WI38 (cell line): ENCODE data around the gene CELF1.

Experiments used
- H3K4me3 ChIP-seq: 2 replicates; pipeline ENCODE4 v1.5.1; 2011; ENCODE audit warnings: low read depth, mild to moderate bottlenecking, control low read depth, low read length
- TF ChIP-seq, protein P1 (sequence below): IDR thresholded peaks from 2 replicates; pipeline ENCODE4 v1.5.1; 2012; ENCODE audit warnings: low read depth, mild to moderate bottlenecking, control low read depth, low read length

The CELF1 gene

DNA sequence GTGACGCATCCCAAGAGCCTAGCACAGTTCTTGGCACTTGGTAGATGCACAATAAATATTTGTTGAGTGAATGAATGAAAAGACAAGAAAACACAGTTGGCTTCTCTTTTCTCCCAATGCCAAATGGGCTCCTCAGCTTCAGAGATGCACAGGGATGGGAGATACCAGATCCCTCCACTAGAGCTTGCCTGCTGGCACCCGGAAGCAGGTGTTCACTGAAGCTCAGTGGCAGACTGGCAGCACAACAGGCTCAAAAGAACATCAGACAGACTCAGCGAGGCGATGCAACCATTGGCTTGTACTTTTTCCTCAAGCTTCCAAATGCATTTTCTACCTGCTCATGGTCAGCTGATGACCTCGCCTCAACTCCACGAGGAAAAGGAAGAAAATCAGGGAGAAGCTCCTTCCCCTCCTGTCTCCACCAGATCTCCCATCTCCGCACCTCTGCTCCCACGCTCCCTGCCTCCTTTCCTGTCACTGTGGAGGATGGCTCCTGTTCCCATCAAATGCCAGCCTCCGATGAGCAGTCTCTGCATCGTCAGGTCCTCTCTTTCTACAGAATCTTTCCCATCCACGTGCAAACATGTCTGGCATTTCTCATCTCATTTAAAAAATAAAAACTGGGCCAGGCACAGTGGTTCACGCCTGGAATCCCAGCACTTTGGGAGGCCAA lies 109.8 kb downstream of the CELF1 start:
- H3K4me3 ChIP-seq = no peak overlapping the region
- TF ChIP-seq, protein P1, sequence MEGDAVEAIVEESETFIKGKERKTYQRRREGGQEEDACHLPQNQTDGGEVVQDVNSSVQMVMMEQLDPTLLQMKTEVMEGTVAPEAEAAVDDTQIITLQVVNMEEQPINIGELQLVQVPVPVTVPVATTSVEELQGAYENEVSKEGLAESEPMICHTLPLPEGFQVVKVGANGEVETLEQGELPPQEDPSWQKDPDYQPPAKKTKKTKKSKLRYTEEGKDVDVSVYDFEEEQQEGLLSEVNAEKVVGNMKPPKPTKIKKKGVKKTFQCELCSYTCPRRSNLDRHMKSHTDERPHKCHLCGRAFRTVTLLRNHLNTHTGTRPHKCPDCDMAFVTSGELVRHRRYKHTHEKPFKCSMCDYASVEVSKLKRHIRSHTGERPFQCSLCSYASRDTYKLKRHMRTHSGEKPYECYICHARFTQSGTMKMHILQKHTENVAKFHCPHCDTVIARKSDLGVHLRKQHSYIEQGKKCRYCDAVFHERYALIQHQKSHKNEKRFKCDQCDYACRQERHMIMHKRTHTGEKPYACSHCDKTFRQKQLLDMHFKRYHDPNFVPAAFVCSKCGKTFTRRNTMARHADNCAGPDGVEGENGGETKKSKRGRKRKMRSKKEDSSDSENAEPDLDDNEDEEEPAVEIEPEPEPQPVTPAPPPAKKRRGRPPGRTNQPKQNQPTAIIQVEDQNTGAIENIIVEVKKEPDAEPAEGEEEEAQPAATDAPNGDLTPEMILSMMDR = no peak

GRCh38 chr11:47442514-47442913 lies 110.4 kb downstream of the CELF1 start:
- H3K4me3 ChIP-seq = no peak overlapping the region
- TF ChIP-seq, protein P1 = no peak

DNA sequence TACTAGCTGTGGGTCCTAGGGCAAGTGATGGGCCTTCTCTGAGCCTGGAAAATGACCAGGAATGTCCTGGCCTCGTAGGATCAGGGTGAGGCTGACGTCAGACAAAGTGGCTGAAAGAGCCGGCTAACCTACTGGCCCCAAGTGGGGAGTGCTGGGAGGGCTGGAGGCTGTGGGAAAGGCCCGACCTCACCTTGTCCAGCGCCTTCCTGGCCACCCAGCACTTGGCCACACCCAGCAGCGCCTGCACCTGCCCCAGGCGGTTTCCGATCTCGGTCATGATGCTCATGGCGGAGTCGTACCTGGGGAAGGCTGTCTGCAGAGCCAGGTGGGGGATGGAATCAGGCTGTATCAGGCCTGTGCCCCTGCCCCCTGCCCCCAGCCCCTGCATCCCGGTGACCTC lies 111.5 kb downstream of the CELF1 start:
- TF ChIP-seq, protein P1 = no peak
- no peak overlapping the region for H3K4me3 ChIP-seq

- no peak overlapping the region for H3K4me3 ChIP-seq
- TF ChIP-seq, protein P1 = no peak
These were observed 112.9 kb downstream of the CELF1 start for GRCh38 chr11:47440054-47440476.

- TF ChIP-seq, protein P1 = no peak
- no peak overlapping the region for H3K4me3 ChIP-seq
These were observed 114.2 kb downstream of the CELF1 start for GRCh38 chr11:47438721-47439120.

DNA sequence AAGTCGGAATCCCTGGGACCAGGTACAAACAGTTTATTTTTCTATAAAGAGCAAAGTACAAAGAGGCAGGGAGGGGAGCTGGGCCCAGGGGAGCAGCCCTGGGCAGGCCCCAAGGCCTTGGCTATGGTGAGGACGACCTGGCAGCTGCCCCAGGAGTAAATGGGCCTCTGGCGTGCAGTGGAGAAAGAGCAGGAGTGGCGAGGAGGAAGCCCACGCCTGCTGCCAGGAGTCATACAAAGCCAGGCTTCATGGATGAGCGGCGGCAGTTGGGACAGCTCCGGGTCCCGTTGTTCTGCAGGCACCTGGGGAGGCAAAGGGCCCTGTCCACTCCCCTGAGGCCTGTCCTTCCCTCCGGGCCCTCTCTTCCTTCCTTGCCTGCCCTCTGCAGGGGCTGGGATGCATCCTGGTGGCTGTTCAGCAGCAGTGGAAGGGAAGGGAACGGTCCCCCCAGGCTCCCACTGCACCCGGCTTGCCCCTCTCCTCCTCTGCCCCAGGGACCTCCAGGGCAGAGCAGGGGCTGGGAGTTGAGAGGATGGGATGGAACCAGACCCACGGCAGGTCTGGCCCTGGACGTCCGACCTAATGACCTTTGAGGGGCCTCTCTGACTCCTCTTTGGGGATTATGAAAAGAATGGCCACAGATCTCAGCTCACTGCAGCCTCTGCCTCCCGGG lies 115.0 kb downstream of the CELF1 start:
- no peak overlapping the region for H3K4me3 ChIP-seq
- TF ChIP-seq, protein P1 = no peak

DNA sequence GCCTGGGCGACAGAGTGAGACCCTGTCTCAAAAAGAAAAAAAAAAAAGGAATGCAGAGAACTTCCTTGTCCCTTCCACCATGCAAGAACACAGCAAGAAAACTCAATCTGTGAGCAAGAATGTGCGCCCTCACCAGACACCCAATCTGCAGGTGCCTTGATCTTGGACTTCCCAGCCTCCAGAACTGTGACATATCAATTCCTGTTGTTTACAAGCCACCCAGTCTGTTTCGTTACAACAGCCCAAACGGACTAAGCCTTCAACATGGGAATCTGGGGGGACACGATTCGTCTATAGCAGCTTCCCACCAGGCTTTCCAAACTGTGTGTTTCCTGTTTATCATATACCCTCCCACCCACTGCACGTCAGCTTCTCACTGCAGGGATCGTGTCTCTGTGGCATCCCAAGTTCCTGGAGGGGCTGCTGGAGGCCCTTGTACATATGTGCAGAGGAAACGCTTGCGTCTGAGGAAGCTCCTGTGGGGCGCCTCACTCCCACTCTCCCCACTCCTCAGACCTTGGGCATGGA lies 115.7 kb downstream of the CELF1 start:
- H3K4me3 ChIP-seq = no peak overlapping the region
- TF ChIP-seq, protein P1 = no peak
